ENCODE results near the gene ATXN10. TPM values are rescaled to one million over a fixed set of nuclear protein-coding genes. Genes with fewer than 3 reads are reported as not detected.

The ATXN10 gene
- total RNA-seq, 1 experiment from 2014 or later = 192 TPM

- Histone ChIP-seq H3K36me3 (no peaks in the 10 kb centered on the region), H3K27ac (no peak overlapping the region), H3K4me1 (replicated peaks) (peaks cover 9% of the 10 kb centered on the region), H3K9me3 (replicated peaks) (0 out of 2 replicates have a peak, but pooled peaks cover 7% of the 10 kb centered on the region), H3K4me3 (no peak overlapping the region), H3K27me3 (replicated peaks) (peaks cover 11% of the 10 kb centered on the region)
- DNase-seq (ENCODE audit: low read depth in 1 of 2, low spot score in 2 of 2) = no peak
These were observed 197.8 kb downstream of the ATXN10 start for GRCh38 chr22:45869340-45869847.

DNA sequence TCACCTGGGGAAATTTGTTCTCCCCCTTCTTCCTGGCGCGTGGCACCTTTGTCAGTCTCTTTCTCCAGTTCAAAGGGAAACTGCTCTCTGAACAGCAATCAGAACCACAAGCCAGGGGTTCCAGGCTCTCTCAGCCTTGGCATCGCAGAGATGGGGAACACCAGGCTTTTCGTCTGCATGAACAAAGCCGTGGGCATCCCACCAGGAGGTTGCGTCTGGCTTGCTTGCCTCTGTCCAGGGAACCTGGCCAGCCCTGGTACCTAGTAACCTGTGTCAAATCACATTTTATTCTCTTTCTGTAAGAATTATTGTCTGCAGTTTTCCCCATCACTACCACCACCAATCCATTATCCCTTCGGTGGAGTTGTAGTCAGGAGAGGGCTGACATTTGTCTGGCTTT lies 198.4 kb downstream of the ATXN10 start:
- peak in 1 of 2 experiments; percentile 30 for DNase-seq (ENCODE audit: low read depth in 1 of 2, low spot score in 2 of 2)
- Histone ChIP-seq H3K27me3 (replicated peaks) (peaks cover 11% of the 10 kb centered on the region), H3K4me3 (no peak overlapping the region), H3K9me3 (replicated peaks) (0 out of 2 replicates have a peak, but pooled peaks cover 7% of the 10 kb centered on the region), H3K27ac (no peak overlapping the region), H3K36me3 (no peaks in the 10 kb centered on the region), H3K4me1 (replicated peaks) (peaks cover 9% of the 10 kb centered on the region)

GRCh38 chr22:45871721-45872120 lies 200.1 kb downstream of the ATXN10 start:
- H3K27ac ChIP-seq = no peak overlapping the region
- no peaks in the 10 kb centered on the region for H3K36me3 ChIP-seq
- H3K4me1 ChIP-seq (replicated peaks) = peaks cover 13% of the 10 kb centered on the region
- no peak overlapping the region for H3K4me3 ChIP-seq
- no peak for DNase-seq (ENCODE audit: low read depth in 1 of 2, low spot score in 2 of 2)
- 0 out of 2 replicates have a peak, but pooled peaks cover 7% of the 10 kb centered on the region for H3K9me3 ChIP-seq (replicated peaks)
- peaks cover 11% of the 10 kb centered on the region for H3K27me3 ChIP-seq (replicated peaks)

GRCh38 chr22:45872659-45873263 lies 201.1 kb downstream of the ATXN10 start:
- Histone ChIP-seq H3K4me1 (replicated peaks) (0 out of 2 replicates have a peak, but pooled peaks cover 4% of the 10 kb centered on the region), H3K27ac (no peak overlapping the region), H3K27me3 (replicated peaks) (peaks cover under 1% of the 10 kb centered on the region; the same call in 1 of the 2 replicates), H3K9me3 (replicated peaks) (0 out of 2 replicates have a peak, but pooled peaks cover 7% of the 10 kb centered on the region), H3K4me3 (no peak overlapping the region), H3K36me3 (no peaks in the 10 kb centered on the region)
- no peak for DNase-seq (ENCODE audit: low read depth in 1 of 2, low spot score in 2 of 2)

DNA sequence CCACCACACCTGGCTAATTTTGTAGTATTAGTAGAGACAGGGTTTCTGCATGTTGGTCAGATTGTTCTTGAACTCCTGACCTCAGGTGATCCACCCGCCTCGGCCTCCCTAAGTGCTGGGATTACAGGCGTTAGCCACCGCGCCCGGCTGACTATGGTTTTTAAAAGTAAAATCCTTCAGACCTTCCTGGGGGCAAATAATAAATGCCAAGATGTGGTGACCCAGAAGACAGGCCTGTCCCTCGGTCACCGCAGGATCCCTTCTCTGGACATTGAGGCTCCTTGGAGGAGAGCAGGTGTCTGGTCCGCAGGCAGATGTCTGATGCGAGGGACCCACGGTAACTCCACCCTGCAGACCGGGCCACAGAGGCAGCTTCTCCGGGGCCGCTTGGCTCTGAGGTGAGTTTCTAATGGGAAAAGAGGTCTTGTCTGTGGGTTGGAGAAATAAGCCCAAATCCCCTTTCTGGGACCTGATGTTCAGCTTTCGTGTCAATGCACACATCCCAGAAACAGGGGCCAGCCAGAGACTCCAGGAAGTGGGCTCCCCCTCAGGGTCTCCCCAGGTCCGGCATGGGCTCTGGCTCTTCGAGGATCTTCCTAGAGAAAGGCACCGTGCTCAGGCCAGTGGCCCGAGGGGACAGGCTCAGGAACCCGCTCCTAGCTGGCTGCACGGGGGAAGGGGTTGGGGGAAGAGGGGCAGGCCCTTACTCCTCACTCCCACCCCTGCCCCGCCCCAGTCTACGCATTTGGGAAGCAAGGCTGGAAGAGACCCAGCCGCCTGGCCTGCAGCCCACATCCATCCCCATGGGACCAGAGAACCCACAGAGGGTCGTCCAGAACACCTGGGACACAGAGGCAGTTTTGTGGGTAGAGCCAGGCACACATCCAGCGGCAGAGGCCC lies 204.8 kb downstream of the ATXN10 start:
- Histone ChIP-seq H3K4me1 (replicated peaks) (peaks cover 11% of the 10 kb centered on the region), H3K9me3 (replicated peaks) (0 out of 2 replicates have a peak, but pooled peaks cover 7% of the 10 kb centered on the region), H3K27me3 (replicated peaks) (no peaks in the 10 kb centered on the region), H3K36me3 (no peaks in the 10 kb centered on the region), H3K4me3 (no peak overlapping the region), H3K27ac (no peak overlapping the region)
- peak in 1 of 2 experiments; percentile 37 for DNase-seq (ENCODE audit: low read depth in 1 of 2, low spot score in 2 of 2)

GRCh38 chr22:45877036-45877380 lies 205.4 kb downstream of the ATXN10 start:
- Histone ChIP-seq H3K27ac (no peak overlapping the region), H3K27me3 (replicated peaks) (no peaks in the 10 kb centered on the region; the same call in 1 of the 2 replicates), H3K36me3 (no peaks in the 10 kb centered on the region), H3K9me3 (replicated peaks) (0 out of 2 replicates have a peak, but pooled peaks cover 7% of the 10 kb centered on the region), H3K4me1 (replicated peaks) (peaks cover 17% of the 10 kb centered on the region), H3K4me3 (no peak overlapping the region)
- DNase-seq (ENCODE audit: low read depth in 1 of 2, low spot score in 2 of 2) = no peak

DNA sequence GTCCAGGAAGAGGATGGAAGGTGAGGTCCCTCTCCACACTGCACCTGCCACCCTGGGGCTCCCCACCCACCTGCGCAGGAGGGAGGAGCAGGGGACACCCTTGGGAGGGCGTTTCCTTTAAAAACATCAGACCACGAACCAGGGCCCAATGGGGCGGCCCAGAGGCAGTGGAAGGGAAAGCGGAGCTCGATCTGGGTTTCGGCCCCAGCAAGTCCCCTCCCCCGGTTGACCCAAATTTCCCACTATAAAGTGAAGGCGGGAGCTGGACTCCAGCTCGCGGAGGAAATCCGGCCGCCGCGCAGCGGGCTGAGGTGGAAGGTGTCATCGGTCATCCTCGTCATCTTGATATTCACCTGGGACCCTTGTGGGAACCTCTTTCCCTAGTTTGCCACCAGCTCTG lies 206.0 kb downstream of the ATXN10 start:
- Histone ChIP-seq H3K9me3 (replicated peaks) (0 out of 2 replicates have a peak, but pooled peaks cover 3% of the 10 kb centered on the region), H3K4me3 (no peak overlapping the region), H3K36me3 (no peaks in the 10 kb centered on the region), H3K27ac (no peak overlapping the region), H3K27me3 (replicated peaks) (no peaks in the 10 kb centered on the region; the same call in 1 of the 2 replicates), H3K4me1 (replicated peaks) (peaks cover 20% of the 10 kb centered on the region)
- peak in 1 of 2 experiments; percentile 44 for DNase-seq (ENCODE audit: low read depth in 1 of 2, low spot score in 2 of 2)

- Histone ChIP-seq H3K9me3 (replicated peaks) (no peaks in the 10 kb centered on the region), H3K4me1 (replicated peaks) (peaks cover 20% of the 10 kb centered on the region), H3K27me3 (replicated peaks) (no peaks in the 10 kb centered on the region; the same call in 1 of the 2 replicates), H3K4me3 (no peak overlapping the region), H3K36me3 (no peaks in the 10 kb centered on the region), H3K27ac (no peak overlapping the region)
- DNase-seq (ENCODE audit: low read depth in 1 of 2, low spot score in 2 of 2) = peak in 1 of 2 experiments; percentile 42
These were observed 206.6 kb downstream of the ATXN10 start for GRCh38 chr22:45878051-45878781.

DNA sequence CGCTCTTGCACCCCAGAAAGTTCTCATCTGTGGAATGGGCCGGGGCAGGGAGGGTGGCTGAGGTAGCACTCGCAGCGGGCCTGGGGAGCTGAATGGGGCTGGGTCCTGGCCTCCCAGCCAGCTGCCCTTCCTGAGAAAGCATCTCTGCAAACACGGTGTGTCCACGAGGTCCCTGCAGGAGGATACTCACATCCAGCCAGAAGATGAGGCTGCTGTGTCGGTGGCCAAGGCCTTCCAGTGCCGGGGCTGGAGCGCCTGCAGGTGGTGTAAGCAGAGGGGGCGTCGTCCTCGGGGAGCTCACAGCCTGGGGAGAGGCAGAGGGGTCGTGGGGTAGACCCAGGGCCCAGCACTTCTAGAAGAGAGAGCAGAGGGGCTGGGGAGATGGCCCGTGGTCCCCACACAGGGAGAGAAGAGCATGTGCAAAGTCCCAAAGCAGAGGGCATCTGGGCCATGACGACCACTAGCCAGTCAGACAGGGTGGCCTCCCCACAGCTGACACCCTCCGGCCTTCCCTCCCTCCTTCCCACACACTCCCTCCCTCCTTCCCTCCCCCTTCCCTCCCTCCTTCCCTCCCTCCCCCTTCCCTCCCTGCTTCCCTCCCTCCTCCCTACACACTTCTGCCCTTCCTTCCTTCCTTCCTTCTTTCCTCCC lies 207.4 kb downstream of the ATXN10 start:
- peaks cover 20% of the 10 kb centered on the region for H3K4me1 ChIP-seq (replicated peaks)
- H3K27me3 ChIP-seq (replicated peaks) = no peaks in the 10 kb centered on the region; the same call in 1 of the 2 replicates
- H3K27ac ChIP-seq = no peak overlapping the region
- DNase-seq (ENCODE audit: low read depth in 1 of 2, low spot score in 2 of 2) = peak in 1 of 2 experiments; percentile 43
- H3K4me3 ChIP-seq = no peak overlapping the region
- no peaks in the 10 kb centered on the region for H3K9me3 ChIP-seq (replicated peaks)
- no peaks in the 10 kb centered on the region for H3K36me3 ChIP-seq

- Histone ChIP-seq H3K4me3 (no peak overlapping the region), H3K27me3 (replicated peaks) (no peaks in the 10 kb centered on the region; the same call in 1 of the 2 replicates), H3K9me3 (replicated peaks) (no peaks in the 10 kb centered on the region), H3K4me1 (replicated peaks) (peaks cover 20% of the 10 kb centered on the region), H3K27ac (no peak overlapping the region), H3K36me3 (no peaks in the 10 kb centered on the region)
- no peak for DNase-seq (ENCODE audit: low read depth in 1 of 2, low spot score in 2 of 2)
These were observed 207.9 kb downstream of the ATXN10 start for GRCh38 chr22:45879552-45879949.

- Histone ChIP-seq H3K4me1 (replicated peaks) (peaks cover 20% of the 10 kb centered on the region), H3K27ac (no peak overlapping the region), H3K4me3 (no peak overlapping the region), H3K36me3 (no peaks in the 10 kb centered on the region), H3K27me3 (replicated peaks) (no peaks in the 10 kb centered on the region; the same call in 1 of the 2 replicates), H3K9me3 (replicated peaks) (no peaks in the 10 kb centered on the region)
- no peak for DNase-seq (ENCODE audit: low read depth in 1 of 2, low spot score in 2 of 2)
These were observed 208.6 kb downstream of the ATXN10 start for GRCh38 chr22:45880091-45880715.

DNA sequence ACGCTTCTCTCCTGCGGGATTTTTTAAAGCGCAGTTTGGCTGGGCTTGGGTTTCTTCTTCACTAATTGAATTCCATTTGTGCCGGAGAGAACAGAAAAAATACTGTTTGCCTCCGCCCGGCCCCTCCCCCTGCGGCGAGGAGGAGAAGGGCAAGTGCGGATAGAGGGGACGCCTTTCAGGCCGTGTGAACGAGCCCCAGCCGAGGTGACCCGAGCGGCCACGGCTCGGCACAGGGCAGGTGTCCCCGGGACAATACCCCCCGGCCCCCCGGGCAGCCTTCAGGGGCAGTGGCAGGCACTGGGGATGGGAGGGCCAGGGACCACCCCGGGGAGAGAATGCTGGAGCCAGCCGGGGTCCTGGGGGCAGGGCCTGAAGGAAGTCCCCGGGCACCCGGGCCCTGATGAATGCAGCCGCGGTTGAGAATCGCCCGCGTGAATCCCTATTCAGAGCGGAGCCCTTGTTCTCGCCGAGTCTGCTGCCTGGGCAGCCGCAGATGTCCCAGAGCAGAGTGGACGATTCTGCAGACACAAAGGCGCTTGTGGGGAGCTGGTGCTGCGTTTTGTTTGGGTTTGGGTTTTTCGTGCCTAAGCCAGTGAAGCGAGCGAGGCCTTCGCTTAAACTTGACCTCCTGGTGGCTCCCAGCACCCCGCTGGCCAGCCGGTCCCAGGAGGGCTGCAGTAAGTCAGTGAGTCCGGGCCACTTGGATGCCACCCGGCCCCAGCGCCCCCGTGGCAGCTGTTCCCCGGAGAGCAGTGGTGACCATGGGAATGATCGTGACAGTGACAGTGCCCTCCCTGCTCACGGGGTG lies 209.3 kb downstream of the ATXN10 start:
- no peaks in the 10 kb centered on the region; the same call in 1 of the 2 replicates for H3K27me3 ChIP-seq (replicated peaks)
- H3K27ac ChIP-seq = no peak overlapping the region
- no peak for DNase-seq (ENCODE audit: low read depth in 1 of 2, low spot score in 2 of 2)
- H3K4me3 ChIP-seq = no peak overlapping the region
- no peaks in the 10 kb centered on the region for H3K9me3 ChIP-seq (replicated peaks)
- H3K36me3 ChIP-seq = no peaks in the 10 kb centered on the region
- peaks cover 18% of the 10 kb centered on the region for H3K4me1 ChIP-seq (replicated peaks)

Measured in SJSA1 (cell line).